ENCODE data around the gene RPS8. TPM values are rescaled to one million over a fixed set of nuclear protein-coding genes. Genes with fewer than 3 reads are reported as not detected.

Gene RPS8

Small RNA genes lying within 50 kb of the gene (small RNA-seq; reads per million reads assigned to genes)
- 748 reads per million, percentile 99 among the genes with 10 or more reads in this experiment for gene RNU5D-1
- gene SNORD38A: 2,627 reads per million, percentile 100 among the genes with 10 or more reads in this experiment
- gene SNORD38B: not detected
- gene SNORD46: 34.4 reads per million, percentile 95 among the genes with 10 or more reads in this experiment
- gene SNORD55: not detected
